NOMO-1 (cell line): Measurements from ENCODE around the gene MCF2L2.
A peak's percentile ranks its signal among the peaks of the same experiment; 100 is the strongest.

ENCODE experiments used
- DNase-seq, 2 experiments: peaks; one replicate each; lab custom pipeline; 2025; ENCODE audit not compliant: unreplicated experiment in 2 of 2; lab: John Stamatoyannopoulos, UW

Gene MCF2L2

DNA sequence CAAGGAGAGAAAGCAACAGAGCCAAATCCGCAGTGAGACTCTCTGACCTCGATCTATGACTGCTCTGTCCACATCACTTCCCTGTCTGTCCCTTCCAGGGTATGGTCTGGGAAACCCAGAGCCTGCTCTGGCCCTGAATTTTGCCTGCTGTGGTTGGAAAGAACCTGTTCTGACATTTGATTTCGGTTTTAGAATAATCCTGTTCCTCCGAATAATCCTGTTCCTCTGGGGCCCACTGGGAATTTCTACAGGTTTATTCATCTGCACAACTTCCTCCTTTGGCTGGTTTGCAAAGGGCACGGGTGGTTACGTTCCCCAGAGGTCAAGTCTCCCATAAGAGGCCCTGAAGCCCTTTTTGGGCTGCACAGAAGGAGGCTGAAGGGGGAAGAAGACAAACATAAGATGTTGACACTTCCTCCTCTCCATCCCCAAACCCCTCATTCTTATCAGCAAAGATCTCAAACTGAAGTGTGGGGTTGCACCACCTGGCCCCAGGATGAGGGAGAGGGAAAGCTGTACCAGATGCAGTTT lies 276.5 kb downstream of the MCF2L2 start:
- peak; percentile 52 to 57 for DNase-seq

DNA sequence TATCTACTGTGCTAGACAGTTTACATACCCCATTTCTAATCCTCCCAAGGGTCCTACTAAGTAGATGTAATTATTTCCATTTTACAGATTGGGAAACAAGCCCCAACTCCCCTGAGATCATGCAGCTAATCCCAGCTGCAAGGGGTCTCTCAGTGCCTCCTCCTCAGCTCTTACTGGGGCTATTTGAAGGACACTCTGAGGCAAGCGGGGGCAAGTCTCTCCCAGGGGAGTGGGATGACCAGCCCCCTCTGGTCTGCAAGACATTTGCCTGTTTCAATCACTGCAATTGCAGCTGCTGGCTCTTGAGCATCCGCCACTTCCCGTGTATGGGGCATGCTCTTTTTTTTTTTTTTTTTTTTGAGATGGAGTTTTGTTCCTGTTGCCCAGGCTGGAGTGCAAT lies 277.3 kb downstream of the MCF2L2 start:
- DNase-seq: no peak

DNA sequence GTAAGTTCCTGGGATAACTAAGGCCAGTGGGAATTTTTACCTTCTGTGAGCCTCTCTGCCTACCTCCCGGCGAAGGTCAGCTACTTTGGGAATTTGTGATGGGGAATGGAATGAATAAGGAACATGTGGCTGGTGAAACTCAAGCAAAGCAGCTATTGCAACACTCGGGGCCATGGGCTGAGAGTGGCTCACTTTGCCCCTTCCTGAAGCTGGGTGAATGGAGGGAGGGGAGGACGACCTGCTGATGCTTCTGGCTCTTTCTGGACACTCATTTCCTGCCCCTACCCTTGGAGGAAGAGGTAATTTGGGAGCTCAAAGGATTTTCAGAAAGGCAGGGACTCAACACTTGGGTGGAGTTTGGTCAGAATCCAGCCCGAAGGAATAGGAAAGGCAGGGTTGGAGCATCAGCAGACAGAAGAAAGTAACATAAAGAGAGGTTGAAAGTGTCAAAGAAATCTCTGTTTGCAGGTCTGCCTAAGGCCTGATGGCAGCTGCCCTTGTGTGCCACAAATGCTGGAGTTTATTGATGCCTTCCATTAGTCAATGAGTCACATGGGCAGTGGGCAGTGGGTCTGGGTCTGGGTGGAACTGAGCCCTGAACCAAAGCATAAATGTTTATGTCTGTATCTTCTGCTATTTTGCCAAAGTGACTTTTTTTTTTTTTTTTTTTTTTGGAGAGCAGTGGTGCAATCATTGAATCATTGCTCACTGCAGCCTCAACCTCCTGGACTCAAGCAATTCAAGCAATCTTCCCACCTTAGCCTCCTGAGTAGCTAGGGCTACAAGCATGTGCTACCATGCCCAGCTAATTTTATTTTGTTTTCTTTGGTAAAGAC lies 278.3 kb downstream of the MCF2L2 start:
- DNase-seq: no peak

DNA sequence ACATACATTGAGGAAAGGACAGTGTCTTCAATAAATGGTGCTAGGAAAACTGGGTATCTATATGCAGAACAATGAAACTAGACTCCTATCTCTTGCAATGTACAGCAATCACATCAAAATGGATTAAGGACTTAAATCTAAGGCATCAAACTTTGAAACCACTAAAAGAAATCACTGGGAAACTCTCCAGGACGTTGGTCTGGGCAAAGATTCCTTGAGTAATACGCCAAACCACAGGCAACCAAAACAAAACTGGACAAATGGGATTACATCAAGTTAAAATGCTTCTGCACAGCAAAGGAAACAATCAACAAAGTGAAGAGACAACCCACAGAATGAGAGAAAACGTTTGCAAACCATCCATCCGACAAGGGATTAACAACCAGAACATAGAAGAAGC lies 280.4 kb downstream of the MCF2L2 start:
- no peak for DNase-seq

DNA sequence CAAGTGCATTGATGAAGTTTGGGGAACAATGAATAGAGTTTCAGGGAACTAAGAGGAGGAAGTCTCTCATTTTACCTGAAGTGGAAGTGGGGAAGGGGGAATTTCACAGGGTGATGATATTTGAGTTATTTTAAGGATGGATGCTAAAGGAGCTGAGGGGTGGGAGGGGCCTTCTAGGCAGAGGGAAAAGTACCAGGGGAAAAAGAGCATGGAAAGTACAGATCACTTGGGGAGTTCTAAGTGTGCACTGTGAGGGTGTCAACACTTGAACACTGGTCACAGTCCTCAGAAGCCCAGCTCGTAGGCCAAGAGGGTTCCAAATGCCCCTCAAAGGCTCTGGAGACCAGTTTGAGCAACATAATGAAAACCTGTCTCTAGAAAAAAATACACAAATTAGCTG lies 284.1 kb downstream of the MCF2L2 start:
- no peak for DNase-seq

DNA sequence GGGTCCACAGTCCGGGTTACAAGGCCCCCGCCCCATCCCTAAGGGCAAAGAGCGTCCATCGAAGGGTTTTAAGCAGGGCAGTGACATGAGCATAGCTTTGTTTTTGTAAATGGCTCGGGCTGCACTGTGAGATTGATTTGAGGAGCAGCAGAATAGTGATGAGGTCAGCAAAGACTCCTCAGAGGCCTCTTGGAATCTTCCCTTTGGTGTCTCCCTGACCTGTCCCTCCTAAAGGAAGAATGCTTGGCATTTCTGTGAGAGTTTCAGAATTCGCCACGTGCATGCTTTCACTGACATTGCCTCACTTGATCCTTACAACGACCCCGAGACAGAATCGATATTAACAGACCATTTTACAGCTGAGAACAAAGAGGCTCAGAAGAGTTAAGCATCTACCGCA lies 286.2 kb downstream of the MCF2L2 start:
- no peak for DNase-seq

DNA sequence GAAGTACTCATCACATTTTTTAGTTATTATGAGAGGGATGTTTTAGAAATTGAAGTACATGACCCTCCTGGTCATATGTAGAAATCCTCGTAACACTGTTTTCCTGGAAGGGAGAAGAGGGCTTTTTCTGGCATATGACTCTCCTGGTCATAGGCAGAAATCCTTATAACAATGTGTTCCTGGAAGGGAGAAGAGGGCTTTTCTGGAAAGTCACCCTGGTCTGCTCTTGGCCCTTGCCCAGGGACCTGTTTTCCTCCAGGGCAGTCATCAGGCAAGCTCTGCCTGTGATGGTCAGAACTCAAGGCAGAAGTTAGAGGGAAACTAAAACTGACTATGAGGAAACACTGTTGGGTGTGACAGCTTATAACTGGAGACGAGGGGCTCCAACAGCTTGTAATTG lies 293.6 kb downstream of the MCF2L2 start:
- no peak for DNase-seq

DNA sequence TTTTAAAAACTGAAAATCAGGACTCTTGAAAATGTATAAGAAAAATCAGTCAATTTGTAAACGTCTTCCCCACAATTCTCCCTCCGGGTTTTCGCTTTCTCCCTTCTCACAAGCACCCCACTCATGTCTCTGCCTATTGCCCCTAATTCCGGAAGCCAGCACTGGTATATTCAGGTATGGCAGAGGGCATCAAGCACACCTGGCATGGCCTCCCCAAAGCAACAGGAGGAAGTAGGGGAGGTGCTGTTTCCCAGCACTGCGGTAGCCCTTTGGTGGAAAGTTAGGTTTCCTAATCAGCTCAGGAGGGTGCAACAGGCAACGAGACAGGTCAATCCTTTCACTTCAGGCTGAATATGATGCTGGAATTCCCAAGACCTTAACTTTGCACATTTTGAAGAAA lies 296.0 kb downstream of the MCF2L2 start:
- DNase-seq: no peak

DNA sequence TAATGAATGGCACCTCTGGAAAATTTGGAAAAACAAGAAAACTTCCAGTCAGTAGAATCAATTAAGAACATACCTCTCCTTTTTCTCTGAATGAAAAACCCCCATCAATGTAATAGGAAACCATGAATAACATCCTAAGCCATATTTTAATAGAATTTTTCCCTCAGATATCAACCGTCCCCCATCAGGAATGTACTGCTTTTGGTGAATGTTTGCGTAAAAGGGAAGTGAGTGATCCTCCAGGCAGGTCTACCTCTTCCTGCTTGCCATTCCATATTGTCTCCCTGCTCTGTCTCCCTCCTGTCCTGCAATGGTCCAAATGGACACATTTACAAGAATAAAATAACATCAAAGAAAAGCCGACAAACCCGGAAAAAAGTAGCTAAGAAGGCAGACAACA lies 296.7 kb downstream of the MCF2L2 start:
- no peak for DNase-seq

DNA sequence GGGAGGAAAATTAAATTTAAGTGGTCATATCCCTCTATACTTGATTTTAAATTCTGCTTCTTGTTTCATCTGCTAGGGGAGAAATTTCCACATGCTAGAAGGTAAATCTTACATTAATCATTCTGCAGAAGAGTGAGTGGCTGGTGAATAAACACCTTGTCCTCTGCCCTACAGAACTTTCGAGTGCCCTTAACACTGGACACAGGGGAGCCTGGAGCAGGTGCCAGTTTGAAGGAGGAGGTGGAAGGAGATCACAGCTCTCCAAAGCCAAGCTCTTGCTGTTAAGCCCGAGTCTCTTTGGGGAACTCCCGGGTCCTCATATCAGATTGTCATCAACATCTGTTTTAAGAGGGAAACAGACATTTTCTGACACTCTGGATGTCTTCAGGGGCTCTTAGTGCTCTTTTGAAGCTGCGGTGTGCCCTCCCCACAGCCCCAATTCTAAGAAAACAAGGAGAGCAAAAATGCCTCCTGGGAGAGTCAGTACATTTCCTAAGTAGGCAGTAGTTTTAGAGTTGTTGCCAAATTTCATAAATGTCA lies 297.2 kb downstream of the MCF2L2 start:
- no peak for DNase-seq

DNA sequence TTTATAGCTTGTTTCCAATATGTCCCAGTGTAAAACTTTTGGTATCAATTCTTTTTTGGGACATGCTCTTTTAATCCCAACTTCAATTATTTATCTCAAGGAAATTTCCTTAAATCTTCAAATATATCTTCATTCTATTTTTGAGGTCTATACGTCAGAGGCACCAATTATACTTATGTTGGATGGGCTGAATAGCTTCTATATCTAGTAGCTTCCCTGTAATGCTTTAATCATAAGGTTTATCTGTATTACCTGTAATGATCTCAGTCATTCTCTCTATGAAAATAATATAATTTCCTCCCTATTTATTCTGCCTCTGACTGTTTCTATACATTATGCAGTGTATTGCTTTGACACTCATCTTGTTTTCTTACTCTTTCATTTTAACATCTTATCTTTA lies 299.2 kb downstream of the MCF2L2 start:
- no peak for DNase-seq

DNA sequence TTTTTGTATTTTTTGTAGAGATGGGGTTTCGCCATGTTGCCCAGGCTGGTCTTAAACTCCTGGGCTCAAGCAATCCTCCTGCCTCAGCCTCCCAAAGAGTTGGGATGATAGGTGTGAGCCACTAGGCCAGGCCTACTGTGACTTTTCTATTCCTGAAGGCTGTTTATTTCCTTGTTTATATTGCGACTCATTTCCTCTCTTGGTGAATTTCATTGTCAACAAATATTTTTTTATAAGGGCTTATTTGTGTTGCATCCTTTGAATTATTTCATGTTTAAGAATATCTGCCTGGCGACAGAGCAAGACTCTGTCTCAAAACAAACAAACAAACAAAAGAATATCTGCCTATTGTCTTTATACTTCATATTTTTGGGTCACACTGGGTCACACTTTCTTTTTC lies 299.7 kb downstream of the MCF2L2 start:
- DNase-seq: no peak
